Activated naive CD8-positive, alpha-beta T cell treated with anti-CD3 and anti-CD28 coated beads, Interleukin-2, amount 50 U/mL, for 16 hours (primary cell): Measurements from ENCODE around the gene CCNI.
A peak's percentile ranks its signal among the peaks of the same experiment; 100 is the strongest.
"Not testable (repeated sequence)": the region's sequence is repeated elsewhere in the genome, so short reads cannot be mapped to it uniquely, and the experiment has no call there.

Experiments used
- DNase-seq: peaks from one replicate; pipeline ENCODE4 v3.0.0-alpha.2; 2020; ENCODE audit warnings: low read depth, low spot score

CCNI gene, protein sequence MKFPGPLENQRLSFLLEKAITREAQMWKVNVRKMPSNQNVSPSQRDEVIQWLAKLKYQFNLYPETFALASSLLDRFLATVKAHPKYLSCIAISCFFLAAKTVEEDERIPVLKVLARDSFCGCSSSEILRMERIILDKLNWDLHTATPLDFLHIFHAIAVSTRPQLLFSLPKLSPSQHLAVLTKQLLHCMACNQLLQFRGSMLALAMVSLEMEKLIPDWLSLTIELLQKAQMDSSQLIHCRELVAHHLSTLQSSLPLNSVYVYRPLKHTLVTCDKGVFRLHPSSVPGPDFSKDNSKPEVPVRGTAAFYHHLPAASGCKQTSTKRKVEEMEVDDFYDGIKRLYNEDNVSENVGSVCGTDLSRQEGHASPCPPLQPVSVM

DNA sequence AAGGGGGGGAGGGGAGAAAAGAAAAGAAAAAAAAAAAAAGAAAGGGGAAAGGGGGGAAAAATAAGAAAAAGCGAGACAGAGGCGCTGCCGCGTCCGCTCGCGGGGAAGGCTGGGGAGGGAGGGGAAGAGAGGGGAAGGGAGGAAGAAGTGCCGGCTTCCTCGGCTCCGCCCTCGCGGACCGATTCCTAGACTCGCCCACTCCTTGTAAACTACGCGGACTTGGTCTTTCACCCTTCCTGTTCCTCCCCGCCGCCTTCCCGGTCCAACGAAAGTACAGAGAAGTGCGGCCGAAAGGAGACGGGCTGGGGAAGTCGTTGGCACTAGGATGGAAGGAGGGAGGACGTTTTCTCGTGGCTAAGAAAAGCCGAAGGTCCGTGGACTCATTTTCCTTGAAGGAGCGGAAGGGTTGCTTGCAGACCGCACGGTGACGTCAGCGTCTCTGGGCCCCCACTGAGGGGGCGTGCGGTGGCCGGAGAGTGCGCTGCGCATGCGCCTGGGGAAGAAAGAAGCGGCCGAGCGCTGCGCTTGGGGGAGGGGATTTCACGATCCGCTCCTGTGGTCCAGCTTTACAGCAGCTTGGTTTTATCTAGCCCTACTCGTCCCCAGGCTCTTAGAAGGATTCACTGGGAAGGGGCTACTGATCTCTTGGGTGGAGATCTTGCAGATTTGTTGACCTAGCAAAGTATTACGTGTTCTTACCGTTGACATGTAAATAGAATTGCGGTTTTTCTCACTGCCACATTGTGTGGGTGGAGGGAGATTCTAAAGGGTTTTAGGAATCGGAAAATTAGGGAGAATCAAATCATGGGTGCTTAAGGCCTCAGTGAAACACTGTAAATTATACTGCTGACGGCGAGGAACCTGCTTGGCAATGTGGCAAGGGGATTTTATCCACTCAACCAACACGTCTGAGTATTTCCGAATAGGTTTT lies at the start of gene CCNI:
CCNI (minus strand) TSS at position 121 of the 931 bp plus-strand sequence. CDS start 9,627 bp downstream, outside the sequence.
- DNase-seq, result peak; percentile 75

DNA sequence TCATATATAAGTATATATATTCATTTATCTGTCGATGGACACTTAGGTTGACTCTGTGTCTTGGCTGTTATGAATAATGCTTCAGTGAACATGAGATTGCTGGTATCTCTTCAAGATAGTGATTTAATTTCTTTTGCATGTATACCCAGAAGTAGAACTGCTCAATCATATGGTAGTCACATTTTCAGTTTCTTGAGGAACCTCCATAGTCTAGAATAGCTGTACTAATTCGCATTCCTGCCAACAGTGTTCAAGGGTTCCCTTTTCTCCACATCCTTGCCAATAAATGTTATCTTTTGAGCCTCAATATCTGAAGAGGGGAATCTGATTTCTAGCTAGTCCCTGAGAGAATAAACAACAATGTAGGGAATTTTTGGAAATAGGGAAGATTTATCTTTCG lies 48.8 kb upstream of the CCNI start:
- DNase-seq, result no peak

DNA sequence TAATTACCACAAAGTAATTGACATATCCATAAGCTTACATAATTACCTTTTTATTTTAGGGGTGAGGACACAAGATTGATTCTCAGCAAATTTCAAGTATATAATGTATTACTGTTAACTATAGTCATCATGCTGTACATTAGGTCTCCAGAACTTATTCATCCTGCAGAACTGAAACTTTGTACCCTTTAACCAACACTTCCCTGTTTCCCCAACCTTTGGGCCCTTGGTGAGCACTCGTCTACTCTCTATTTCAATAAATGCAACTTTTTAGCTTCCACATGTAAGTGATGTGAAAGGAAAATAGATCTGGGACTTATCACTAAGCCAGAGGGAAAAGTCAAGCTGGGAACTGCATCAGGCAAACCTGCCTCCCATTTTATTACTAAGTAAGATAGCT lies 47.6 kb upstream of the CCNI start:
- no peak for DNase-seq

DNA sequence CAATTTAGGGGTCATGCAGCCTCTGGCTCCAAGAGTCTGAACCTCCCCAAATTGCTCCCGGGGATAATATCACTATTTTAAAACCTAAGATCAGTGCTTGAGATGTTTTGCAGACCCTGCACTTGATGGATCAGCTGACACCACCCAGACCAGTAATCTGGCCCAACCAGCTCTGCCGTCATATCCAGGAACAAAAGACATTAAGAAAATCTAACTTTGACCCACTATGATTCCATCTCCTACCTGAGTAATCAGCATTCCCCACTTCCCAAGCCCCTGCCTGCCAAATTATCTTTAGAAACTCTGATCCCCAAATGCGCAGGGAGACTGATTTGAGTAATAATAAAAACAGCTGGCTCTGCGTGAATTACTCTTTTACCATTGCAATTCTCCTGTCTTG lies 46.9 kb upstream of the CCNI start:
- no peak for DNase-seq

DNA sequence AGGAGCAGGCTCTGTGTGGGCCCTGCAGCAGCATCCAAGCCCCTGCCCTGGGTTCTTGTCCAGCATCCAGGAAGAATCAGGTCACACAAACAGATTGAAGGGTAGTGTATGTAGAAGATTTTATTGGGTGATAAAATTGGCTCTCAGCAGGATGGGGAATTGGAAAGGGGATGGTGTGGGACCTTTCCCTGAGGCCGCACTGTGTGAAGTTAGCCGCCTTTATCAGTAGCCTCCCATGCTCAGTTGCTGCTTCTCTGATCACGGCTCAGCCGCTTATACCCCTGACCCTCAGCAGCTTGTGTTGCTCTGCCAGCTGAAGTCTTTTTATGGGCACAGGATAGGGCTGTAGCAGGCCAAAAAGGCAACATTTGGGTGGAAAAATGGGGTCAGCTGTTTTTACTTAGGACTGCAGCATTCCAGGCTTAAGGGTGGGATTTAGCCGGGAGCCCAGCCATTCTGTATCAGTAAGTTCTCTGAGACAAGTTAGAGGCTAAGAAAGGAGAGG lies 46.0 kb upstream of the CCNI start:
- DNase-seq, result no peak

DNA sequence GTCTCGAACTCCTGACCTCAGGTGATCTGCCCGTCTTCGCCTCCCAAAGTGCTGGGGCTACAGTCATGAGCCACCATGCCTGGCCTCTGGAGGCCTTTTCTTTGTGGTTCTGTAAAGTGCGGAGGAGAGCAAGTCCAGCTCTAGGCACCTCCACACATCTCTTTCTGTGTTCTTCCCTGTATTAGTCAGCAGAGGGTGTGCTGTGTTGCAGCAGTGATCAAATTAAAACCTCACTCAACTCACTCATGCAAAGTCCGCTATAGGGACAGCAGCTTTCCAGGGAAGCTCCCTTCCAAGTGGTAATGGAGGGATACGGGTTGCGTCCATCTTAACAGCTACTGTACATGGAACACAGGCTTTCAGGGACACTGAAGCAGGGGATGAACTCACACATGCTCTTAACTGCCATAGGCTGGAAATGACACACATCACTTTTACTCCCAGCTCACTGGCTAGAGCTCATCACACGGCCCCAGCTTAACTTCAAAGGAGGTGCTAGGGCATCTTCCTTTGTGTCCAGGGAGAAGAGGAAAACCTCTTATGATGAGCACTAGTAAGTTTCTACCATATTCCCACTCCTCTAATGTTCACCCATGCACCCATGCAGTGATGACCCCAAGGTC lies 45.2 kb upstream of the CCNI start:
- no peak for DNase-seq

DNA sequence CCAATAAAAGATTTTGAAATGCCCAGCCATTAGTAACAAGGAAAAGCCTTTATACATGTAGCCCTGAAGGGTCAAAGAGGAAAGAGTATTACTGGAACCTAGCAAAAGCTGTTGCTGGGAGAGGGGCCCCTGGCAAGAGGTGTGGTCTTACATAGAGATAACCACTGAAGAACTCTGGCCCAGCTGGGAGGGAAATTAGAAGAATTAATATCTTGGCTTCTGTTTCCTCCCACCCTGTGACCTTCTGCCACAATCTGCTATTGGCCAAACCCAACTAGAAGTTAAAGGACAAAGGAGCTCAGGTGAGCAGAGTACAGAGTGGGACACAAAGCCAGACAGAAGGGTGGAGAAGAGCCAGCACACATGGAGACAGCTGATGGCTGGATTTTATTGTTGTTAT lies 41.9 kb upstream of the CCNI start:
- no peak for DNase-seq

DNA sequence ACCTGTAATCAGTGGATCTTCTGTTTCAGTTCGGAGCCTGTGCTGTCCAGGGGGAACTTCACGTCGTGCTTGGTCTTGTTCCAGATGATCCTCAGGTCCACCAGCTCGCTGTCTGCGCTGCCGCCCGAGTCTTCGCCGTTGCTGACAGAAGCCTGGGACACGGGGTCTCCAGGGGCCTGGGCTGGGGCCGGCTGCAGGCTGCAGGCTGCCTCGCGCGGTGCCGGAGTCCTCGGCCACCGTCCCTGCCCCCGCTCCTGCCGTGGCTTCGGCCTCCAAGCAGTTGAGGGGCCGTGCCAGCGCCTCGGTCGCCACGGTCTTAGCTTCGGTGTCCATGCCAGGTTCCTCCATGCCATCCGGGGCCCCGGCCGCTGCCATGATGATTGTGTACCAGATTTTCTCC lies 37.3 kb upstream of the CCNI start:
- no peak for DNase-seq

DNA sequence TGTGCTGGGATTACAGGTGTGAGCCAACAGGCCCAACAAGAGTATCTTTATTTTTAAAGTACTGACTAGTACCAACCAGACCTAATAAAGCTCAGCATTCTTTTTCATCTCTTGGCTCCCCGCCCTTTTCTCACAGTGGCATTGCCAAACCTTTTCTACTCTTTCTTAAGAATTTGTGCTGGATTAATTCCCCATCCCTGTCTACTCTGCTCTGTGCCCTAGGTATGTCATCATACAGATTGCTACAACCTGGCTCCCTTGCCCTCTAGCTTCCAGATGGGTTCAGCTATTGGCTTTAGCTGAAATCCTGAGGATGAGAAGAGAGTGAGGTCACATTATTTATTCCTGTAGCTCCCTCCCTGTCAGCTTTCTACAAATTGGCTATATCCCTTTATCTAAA lies 34.9 kb upstream of the CCNI start:
- DNase-seq, result no peak

DNA sequence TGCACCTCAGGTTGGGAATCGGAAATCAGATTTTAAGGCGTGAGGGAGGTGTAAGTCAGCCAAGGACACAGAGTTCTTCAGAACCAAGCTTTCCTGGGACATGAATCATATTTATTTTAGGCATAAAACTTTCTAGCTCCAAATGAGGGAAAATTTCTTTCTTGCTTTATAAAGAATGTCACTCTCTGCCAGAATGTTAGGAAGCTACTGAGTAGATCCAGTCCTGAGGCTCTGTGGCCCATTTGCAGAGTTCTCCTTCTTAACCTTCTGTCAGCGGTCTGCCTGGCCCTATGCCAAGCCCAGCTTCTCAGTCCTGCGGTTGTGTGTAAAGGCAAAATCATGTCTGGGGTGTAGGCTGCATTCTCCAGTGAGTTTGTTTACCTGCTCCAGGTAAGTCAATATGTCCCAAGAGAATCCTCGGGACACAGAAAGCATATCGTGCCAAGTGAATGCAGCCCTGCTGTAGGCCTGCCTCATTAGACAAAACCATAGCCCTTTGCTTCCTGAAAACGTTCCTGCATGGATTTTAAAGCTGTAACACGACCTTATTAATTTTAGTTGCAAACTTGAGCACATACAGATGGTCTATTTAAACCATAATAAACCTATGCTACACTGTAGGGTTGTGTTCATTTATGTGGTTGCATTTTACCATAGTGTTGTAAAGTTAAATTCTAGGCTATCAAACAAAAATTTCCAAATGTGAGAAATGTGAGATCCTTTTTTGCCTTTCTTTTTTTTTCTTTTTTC lies 29.2 kb upstream of the CCNI start:
- no peak for DNase-seq

DNA sequence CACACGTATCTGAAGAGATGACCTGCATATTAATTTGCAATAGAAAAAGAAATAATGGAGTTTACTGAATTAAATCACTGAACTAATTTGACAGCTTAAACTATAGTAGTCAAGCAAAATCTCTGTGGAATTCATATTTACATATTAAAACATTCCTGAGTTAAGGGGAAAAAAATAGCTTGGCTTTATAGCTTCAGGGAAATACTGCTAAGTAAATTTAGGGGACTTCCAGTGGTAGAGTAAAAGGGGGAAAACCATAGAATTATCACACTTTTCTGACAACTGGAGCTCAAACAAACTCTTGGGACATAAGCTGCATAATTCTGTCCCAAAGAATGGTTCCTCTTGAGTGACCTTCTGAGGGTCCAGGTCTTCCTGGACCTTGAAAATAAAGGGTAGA lies 28.6 kb upstream of the CCNI start:
- DNase-seq, result no peak

DNA sequence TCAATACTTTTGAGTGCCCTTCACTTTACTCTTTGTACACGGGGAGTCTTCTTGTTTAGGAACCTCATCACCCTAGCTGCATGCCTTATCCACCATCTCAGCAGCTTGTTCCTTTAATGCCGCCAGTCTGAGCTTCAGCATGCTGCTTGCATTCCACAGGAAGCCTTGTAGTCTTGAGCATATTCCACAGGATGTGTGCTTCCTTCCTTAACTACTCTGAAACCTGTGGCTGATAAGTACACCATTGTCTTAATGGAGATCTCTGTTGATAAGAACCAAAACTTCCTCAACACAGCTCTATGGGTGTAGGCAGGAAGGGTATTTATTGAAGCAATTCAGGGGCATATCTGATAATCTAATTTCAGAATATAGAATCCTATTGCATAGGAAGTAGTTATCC lies 24.4 kb upstream of the CCNI start:
- no peak for DNase-seq

DNA sequence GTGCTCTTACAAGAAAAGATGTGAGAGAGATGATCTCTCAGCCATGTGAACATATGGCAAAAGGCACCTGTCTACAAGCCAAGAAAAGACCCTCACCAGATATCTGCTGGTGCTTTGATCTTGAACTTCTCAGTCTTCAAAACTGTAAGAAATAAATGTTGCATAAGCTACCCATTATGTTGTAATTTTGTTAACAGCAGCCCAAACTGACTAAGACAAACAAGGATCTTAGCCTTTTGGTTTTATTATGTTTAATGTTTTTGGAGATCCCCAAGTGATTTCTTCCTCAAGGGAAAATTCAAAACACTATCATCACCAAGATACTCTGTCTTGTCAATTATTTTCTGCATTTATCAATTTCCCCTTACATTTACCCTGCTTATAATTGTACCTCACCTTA lies 21.8 kb upstream of the CCNI start:
- DNase-seq, result no peak

DNA sequence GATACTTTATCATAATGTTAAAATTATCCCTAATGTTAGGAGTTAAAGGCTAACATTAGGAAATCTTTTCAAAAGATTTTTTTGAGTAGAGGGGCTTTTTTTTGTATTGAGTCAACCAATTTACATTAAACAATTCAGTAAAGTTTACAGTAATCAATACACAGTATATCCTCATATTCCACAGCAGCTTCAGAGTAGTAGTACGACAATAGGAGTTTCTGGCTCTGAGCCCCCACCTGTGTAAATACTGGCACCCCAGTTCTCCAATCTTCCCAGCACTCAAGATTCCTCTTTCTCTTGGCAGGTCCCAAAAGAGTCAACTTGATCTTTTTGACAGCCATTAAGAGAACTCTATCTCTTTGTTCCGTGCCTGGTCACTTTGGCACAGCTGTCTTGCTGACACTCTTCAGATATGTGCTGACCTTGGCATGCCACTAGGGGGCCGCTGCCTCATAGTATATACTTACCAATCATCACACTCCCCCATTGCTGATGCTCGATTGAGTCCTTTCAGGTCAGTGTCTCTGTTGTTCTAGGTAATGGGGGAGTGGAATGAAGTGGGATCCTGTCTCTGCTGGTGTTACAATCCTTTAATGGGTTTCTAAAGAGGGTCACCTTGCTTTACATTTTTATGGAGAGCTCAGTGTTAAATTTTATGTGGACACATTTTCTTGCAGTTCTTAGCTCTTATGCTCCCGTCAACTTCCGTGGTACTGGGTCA lies 19.5 kb upstream of the CCNI start:
- peak; percentile 35 for DNase-seq

DNA sequence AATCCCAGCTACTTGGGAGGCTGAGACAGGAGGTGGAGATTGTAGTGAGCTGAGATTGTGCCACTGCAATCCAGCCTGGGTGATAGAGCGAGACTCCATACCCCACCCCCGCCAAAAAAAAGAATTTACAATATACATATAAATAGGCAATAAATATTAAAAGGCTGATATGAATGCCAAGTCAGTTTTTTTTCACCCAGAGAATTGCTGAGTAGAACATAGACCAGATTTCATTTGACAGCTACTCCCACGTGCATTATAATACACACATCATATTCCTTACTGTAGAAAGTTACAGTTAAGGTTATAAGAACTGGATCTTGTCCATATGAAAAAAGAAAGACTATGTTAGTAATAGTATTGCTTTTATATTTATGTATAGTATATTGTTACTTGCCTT lies 18.7 kb upstream of the CCNI start:
- DNase-seq, result no peak

DNA sequence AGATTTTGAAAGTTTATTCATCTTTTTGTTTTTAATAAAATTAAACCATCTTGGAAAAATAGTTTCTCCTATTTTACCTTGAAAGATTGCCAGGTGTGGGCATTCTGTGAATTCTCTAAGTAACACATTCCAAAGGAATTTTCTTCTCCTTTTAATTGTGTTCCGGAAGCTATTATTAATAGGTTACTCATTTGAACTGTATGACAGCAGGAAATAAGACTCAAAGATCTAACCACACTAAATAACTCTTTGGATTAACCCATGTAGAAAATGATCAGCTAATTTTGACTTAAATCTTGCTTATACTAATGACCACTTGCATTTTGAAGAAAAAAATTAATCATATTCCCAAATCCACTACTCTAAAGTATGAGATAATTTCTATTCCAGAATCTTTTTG lies 17.6 kb upstream of the CCNI start:
- DNase-seq, result no peak

DNA sequence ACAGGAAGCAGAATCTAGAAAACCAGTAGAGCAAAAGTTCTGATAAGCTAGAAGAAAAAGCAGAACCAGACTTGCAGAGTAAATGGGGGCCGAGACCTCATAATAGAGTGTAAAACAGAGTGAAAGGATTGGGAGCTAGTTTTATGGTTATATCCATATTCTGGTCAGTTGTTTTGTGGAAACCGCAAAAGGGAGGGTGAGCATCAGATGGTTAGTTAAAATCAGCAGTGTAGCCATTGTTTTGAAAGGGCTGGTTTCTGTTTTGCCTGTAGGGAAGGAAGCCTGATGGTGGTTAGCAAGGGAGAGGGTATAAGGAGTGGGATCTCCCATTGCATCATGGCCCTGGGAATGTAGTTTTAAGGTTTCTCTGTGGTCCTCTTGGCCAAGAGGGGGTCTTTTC lies 17.2 kb upstream of the CCNI start:
- DNase-seq, result no peak

DNA sequence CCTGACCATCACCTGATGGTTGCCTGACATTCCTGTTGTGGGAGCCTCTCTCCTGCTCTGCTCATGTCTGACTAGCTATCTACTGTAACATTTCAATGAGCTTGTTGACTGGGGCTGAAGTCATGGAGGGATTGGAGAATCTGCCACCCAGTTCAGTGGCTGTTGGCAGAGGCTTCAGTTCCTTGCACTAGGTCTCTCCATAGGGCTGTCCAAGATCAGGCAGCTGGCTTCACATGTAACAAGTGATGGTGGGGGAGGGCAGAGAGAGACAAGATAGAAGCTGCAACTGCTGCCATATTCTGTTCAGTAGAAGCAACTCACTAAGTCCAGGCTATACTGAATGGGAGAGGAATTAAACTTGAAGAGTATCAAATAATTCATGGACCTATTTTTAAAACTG lies 14.1 kb upstream of the CCNI start:
- DNase-seq, result no peak

DNA sequence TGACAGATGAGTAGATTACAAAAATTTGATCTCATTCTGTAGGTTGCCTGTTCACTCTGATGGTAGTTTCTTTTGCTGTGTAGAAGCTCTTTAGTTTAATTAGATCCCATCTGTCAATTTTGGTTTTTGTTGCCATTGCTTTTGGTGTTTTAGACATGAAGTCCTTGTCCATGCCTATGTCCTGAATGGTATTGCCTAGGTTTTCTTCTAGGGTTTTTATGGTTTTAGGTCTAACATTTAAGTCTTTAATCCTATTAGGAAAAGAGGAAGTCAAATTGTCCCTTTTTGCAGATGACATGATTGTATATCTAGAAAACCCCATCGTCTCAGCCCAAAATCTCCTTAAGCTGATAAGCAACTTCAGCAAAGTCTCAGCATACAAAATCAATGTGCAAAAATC lies 11.2 kb upstream of the CCNI start:
- not testable (repeated sequence) for DNase-seq

DNA sequence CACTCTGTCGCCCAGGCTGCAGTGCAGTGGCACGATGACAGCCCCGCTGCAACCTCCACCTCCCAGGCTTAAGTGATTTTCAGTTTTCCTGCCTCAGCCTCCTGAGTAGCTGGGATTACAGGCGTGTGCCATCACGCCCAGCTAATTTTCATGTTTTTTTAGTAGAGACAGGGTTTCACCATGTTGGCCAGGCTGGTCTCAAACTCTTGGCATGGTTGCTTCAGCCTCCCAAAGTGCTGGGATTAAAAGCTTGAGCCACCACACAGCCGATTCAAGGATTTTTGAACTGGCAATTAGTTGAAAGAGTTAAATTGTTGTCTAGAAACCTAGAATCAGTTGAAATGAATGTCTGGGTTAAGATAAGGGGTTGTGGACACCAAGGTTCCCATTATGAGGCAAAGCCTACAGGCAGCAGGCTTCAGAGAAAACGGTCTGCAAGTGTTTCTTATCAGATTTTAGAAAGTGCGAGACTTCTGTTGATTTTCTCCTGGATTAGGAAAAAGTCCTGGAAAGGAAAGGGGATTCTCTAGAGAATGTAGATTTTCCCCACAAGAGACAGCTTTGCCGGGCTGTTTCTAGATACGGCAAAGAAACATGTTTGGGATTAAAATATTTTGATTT lies 8.3 kb upstream of the CCNI start:
- no peak for DNase-seq
